MCF 10A (cell line): ENCODE data around the gene ZFP92. TPM values are rescaled to one million over a fixed set of nuclear protein-coding genes. Genes with fewer than 3 reads are reported as not detected.

Experiments
- BruUV-seq: library from RNA; stranded (reverse); fragments of 400-500 nt; replicated peaks from 2 replicates; lab custom pipeline; 2021; lab: Mats Ljungman, UMichigan
- CTCF ChIA-PET: fragments of 300-600 bp; sonication (Branson Sonifier 250); formaldehyde crosslinking; extraction: SDS; loops from one replicate; lab custom pipeline; 2021; ENCODE audit warnings: antibody characterized with exemption, inconsistent platforms; lab: Yijun Ruan, JAX
- POLR2A ChIA-PET: fragments of 300-600, 350-650 bp; sonication (Branson Sonifier 250); formaldehyde crosslinking; extraction: SDS; loops from one replicate; lab custom pipeline; 2020; ENCODE audit warnings: antibody characterized with exemption, inconsistent platforms; lab: Yijun Ruan, JAX
- DNase-seq: peaks from one replicate; pipeline ENCODE4 v3.0.0-alpha.2; 2018; ENCODE audit not compliant: unreplicated experiment
- H3K27ac Mint-ChIP-seq: one replicate; pipeline ENCODE4 v1.8.0; 2022; ENCODE audit warnings: mild to moderate bottlenecking, low read depth, mixed read lengths; ENCODE audit not compliant: unreplicated experiment
- H3K27me3 Mint-ChIP-seq: one replicate; pipeline ENCODE4 v1.8.0; 2022; ENCODE audit warnings: mixed read lengths; ENCODE audit not compliant: insufficient read depth, unreplicated experiment
- H3K36me3 Mint-ChIP-seq: one replicate; pipeline ENCODE4 v1.8.0; 2022; ENCODE audit warnings: mild to moderate bottlenecking, moderate library complexity, mixed read lengths; ENCODE audit not compliant: insufficient read depth, unreplicated experiment
- H3K4me1 Mint-ChIP-seq: one replicate; pipeline ENCODE4 v1.8.0; 2022; ENCODE audit warnings: mixed read lengths; ENCODE audit not compliant: insufficient read depth, unreplicated experiment
- H3K4me3 Mint-ChIP-seq: one replicate; pipeline ENCODE4 v1.8.0; 2022; ENCODE audit warnings: mild to moderate bottlenecking, moderate library complexity, mixed read lengths; ENCODE audit not compliant: unreplicated experiment
- H3K9me3 Mint-ChIP-seq: one replicate; pipeline ENCODE4 v1.8.0; 2022; ENCODE audit warnings: mixed read lengths; ENCODE audit not compliant: unreplicated experiment
- CTCF ChIP-seq: fragments of 200-600 bp; IDR thresholded peaks from one replicate; pipeline ENCODE4 v1.8.0; 2022; ENCODE audit warnings: antibody characterized with exemption, mild to moderate bottlenecking; ENCODE audit not compliant: unreplicated experiment
- intact Hi-C: fragments of 100-400 bp; cut with micrococcal nuclease; formaldehyde crosslinking; loops from 2 replicates; pipeline ENCODE4 v1.14.1; 2022
- total RNA-seq: library from RNA; stranded (reverse); gene quantifications from 2 replicates; pipeline ENCODE4 v1.2.3, GENCODE V29; 2022

ZFP92 gene
- total RNA-seq, 1 experiment from 2014 or later = not detected

- H3K4me3 Mint-ChIP-seq = no peak overlapping the region
- no peaks in the 10 kb centered on the region for H3K4me1 Mint-ChIP-seq
- intact Hi-C loops = no loop called here
- BruUV-seq = no TSS peak
- no peaks in the 10 kb centered on the region for H3K9me3 Mint-ChIP-seq
- no peaks in the 10 kb centered on the region for H3K36me3 Mint-ChIP-seq
- peaks cover 3% of the 10 kb centered on the region for H3K27me3 Mint-ChIP-seq
- DNase-seq = peak; percentile 20
- CTCF ChIA-PET = interaction anchor here (0.9 kb wide), 1 partner anchor 10 kb away, joined by 4 read pairs; no protein-coding TSS in a partner anchor
- TF ChIP-seq CTCF = no peak
- H3K27ac Mint-ChIP-seq = no peak overlapping the region
- POLR2A ChIA-PET = no interaction called here
Measured at GRCh38 chrX:153423652-153424051, 12.4 kb downstream of the ZFP92 start.

DNA sequence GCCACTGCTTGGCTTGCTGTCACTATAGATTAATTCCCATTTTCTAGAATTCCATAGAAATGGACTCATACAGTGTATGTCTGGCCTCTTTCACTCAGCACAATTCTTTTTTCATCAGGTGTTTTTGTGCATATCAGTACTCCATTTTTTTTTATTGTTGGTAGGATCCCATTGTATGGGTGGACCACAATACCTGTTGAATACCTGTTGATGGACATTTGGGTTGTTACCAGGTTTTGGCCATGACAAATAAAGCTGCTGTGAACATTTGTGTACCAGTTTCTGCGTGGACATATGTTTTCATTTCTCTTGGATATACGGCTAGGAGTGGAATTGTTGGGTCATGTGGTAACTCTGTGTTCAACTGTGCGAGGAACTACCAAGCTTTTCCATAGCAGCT is 14.9 kb downstream of the ZFP92 start:
- H3K27ac Mint-ChIP-seq = no peak overlapping the region
- ChIA-PET CTCF (no interaction called here), POLR2A (no interaction called here)
- no peak for DNase-seq
- H3K4me3 Mint-ChIP-seq = no peak overlapping the region
- TF ChIP-seq CTCF = no peak
- intact Hi-C loops = no loop called here
- H3K36me3 Mint-ChIP-seq = no peaks in the 10 kb centered on the region
- no peaks in the 10 kb centered on the region for H3K4me1 Mint-ChIP-seq
- H3K27me3 Mint-ChIP-seq = no peaks in the 10 kb centered on the region
- H3K9me3 Mint-ChIP-seq = peaks cover 10% of the 10 kb centered on the region
- BruUV-seq = no TSS peak

DNA sequence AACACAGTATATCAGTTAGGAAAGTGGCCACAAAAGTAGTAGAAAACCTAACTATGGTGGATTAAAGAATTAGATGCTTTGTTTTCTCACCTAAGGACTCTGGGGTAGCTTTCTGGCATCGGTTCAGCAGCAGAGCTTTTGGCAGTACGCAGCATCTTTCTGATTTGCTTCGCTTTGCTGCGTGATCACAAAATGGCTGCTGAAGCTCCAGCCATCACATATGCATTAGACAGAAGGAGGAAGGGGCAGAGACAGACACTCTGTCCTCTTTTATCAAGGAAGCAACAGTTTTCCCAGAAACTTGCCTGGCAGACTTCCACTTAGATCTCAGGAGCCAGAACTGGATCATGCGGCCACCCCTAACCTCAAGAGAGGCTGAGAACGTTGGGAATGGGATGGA is 19.5 kb downstream of the ZFP92 start:
- Mint-ChIP-seq H3K4me1 (no peaks in the 10 kb centered on the region), H3K27me3 (no peaks in the 10 kb centered on the region), H3K36me3 (no peaks in the 10 kb centered on the region), H3K27ac (no peak overlapping the region), H3K4me3 (no peak overlapping the region), H3K9me3 (peaks cover 10% of the 10 kb centered on the region)
- CTCF ChIA-PET = interaction anchor here (0.6 kb wide), 1 partner anchor 48 kb away, joined by 3 read pairs; no protein-coding TSS in a partner anchor
- BruUV-seq = no TSS peak
- no peak for TF ChIP-seq CTCF
- DNase-seq = no peak
- intact Hi-C loops = no loop called here
- POLR2A ChIA-PET = interaction anchor here (0.6 kb wide), 1 partner anchor 489 kb away, joined by 3 read pairs; no protein-coding TSS in a partner anchor

DNA sequence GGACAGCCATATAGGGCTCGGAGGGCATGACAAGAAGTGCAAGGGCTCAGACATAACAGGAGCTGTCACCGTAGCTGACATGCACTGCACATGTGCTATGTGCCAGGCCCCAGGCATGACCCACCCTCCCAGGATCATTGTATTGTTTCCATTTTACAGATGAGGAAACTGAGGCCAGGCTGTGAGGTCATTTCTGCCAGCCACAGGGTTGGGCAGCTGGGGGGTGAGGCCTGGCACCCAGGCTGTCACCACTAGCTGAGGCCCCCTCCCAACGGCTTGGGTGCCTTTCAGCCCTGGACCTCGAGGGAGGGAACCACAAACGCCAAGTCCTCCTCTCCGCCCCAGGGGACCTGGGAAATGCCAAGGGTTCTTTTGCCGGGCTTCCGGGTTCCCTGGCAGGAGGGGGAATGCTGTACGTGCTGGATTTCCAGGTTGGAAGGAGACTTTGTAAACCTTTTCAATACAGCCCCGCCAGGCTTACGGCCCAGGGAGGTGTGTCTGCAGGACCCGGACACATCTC is 21.9 kb downstream of the ZFP92 start:
- CTCF ChIA-PET = interaction anchor here (0.9 kb wide), 1 partner anchor 10 kb away, joined by 4 read pairs; no protein-coding TSS in a partner anchor
- Mint-ChIP-seq H3K4me1 (no peaks in the 10 kb centered on the region), H3K27me3 (no peaks in the 10 kb centered on the region), H3K9me3 (peaks cover 10% of the 10 kb centered on the region), H3K4me3 (no peak overlapping the region), H3K27ac (no peak overlapping the region), H3K36me3 (no peaks in the 10 kb centered on the region)
- no TSS peak for BruUV-seq
- no peak for DNase-seq
- POLR2A ChIA-PET = no interaction called here
- intact Hi-C loops = no loop called here
- TF ChIP-seq CTCF = no peak
